Rectal smooth muscle tissue (tissue), 1 donor: ENCODE data around the gene DUSP23.

ENCODE experiments used
- H3K27ac ChIP-seq: one replicate; pipeline ENCODE4 v1.7.0; 2013; ENCODE audit warnings: low read depth, low read length, inconsistent platforms
- H3K27me3 ChIP-seq: one replicate; pipeline ENCODE4 v1.7.0; 2013; ENCODE audit warnings: low read length; ENCODE audit not compliant: control insufficient read depth, insufficient read depth
- H3K36me3 ChIP-seq: one replicate; pipeline ENCODE4 v1.7.0; 2013; ENCODE audit warnings: low read length; ENCODE audit not compliant: control insufficient read depth, insufficient read depth
- H3K4me1 ChIP-seq: one replicate; pipeline ENCODE4 v1.7.0; 2013; ENCODE audit warnings: low read length; ENCODE audit not compliant: control insufficient read depth, insufficient read depth
- H3K4me3 ChIP-seq: one replicate; pipeline ENCODE4 v1.7.0; 2013; ENCODE audit warnings: low read length
- H3K9ac ChIP-seq: one replicate; pipeline ENCODE4 v1.7.0; 2013; ENCODE audit warnings: low read length

DUSP23 gene

GRCh38 chr1:159791461-159791860 lies 10.7 kb downstream of the DUSP23 start:
- no peaks in the 10 kb centered on the region for H3K4me1 ChIP-seq
- no peaks in the 10 kb centered on the region for H3K36me3 ChIP-seq
- H3K27ac ChIP-seq: no peak overlapping the region
- H3K27me3 ChIP-seq: no peaks in the 10 kb centered on the region
- H3K4me3 ChIP-seq: no peak overlapping the region
- no peak overlapping the region for H3K9ac ChIP-seq

GRCh38 chr1:159795534-159795933 lies 14.8 kb downstream of the DUSP23 start:
- Histone ChIP-seq H3K36me3 (no peaks in the 10 kb centered on the region), H3K27ac (no peak overlapping the region), H3K9ac (no peak overlapping the region), H3K4me3 (no peak overlapping the region), H3K4me1 (no peaks in the 10 kb centered on the region), H3K27me3 (no peaks in the 10 kb centered on the region)

GRCh38 chr1:159798893-159799292 lies 18.1 kb downstream of the DUSP23 start:
- no peaks in the 10 kb centered on the region for H3K27me3 ChIP-seq
- no peak overlapping the region for H3K4me3 ChIP-seq
- H3K36me3 ChIP-seq: no peaks in the 10 kb centered on the region
- H3K4me1 ChIP-seq: no peaks in the 10 kb centered on the region
- H3K9ac ChIP-seq: no peak overlapping the region
- H3K27ac ChIP-seq: no peak overlapping the region

- Histone ChIP-seq H3K27me3 (no peaks in the 10 kb centered on the region), H3K4me1 (no peaks in the 10 kb centered on the region), H3K4me3 (no peak overlapping the region), H3K27ac (no peak overlapping the region), H3K9ac (no peak overlapping the region), H3K36me3 (no peaks in the 10 kb centered on the region)
Observed at GRCh38 chr1:159799446-159799985, 18.8 kb downstream of the DUSP23 start.

GRCh38 chr1:159800177-159800930 lies 19.6 kb downstream of the DUSP23 start:
- no peaks in the 10 kb centered on the region for H3K36me3 ChIP-seq
- H3K4me1 ChIP-seq: no peaks in the 10 kb centered on the region
- H3K9ac ChIP-seq: no peak overlapping the region
- no peaks in the 10 kb centered on the region for H3K27me3 ChIP-seq
- H3K27ac ChIP-seq: no peak overlapping the region
- no peak overlapping the region for H3K4me3 ChIP-seq

- Histone ChIP-seq H3K27me3 (no peaks in the 10 kb centered on the region), H3K27ac (no peak within 1 kb of the TSS), H3K4me3 (no peak within 1 kb of the TSS), H3K36me3 (no peaks in the 10 kb centered on the region), H3K9ac (no peak within 1 kb of the TSS), H3K4me1 (no peaks in the 10 kb centered on the region)
Observed at GRCh38 chr1:159802111-159802510, 21.3 kb downstream of the DUSP23 start, which contains the start of gene FCRL6. Gene FCRL6 (plus strand): TSS chr1:159802360. CDS start chr1:159802425, 65 bp downstream.

GRCh38 chr1:159803956-159804689 lies 23.4 kb downstream of the DUSP23 start:
- no peak overlapping the region for H3K9ac ChIP-seq
- no peaks in the 10 kb centered on the region for H3K36me3 ChIP-seq
- H3K27me3 ChIP-seq: no peaks in the 10 kb centered on the region
- H3K4me1 ChIP-seq: no peaks in the 10 kb centered on the region
- H3K4me3 ChIP-seq: no peak overlapping the region
- H3K27ac ChIP-seq: no peak overlapping the region

- Histone ChIP-seq H3K36me3 (no peaks in the 10 kb centered on the region), H3K27me3 (no peaks in the 10 kb centered on the region), H3K9ac (no peak overlapping the region), H3K27ac (no peak overlapping the region), H3K4me3 (no peak overlapping the region), H3K4me1 (no peaks in the 10 kb centered on the region)
Observed at GRCh38 chr1:159804924-159805323, 24.2 kb downstream of the DUSP23 start.

- Histone ChIP-seq H3K4me3 (no peak overlapping the region), H3K4me1 (no peaks in the 10 kb centered on the region), H3K9ac (no peak overlapping the region), H3K27me3 (no peaks in the 10 kb centered on the region), H3K27ac (no peak overlapping the region), H3K36me3 (no peaks in the 10 kb centered on the region)
Observed at GRCh38 chr1:159815926-159816325, 35.2 kb downstream of the DUSP23 start.

- Histone ChIP-seq H3K27ac (no peak overlapping the region), H3K27me3 (no peaks in the 10 kb centered on the region)
Observed at GRCh38 chr1:159817276-159818041, 36.7 kb downstream of the DUSP23 start.

GRCh38 chr1:159821171-159821867 lies 40.6 kb downstream of the DUSP23 start:
- Histone ChIP-seq H3K36me3 (no peaks in the 10 kb centered on the region), H3K4me1 (no peaks in the 10 kb centered on the region), H3K27me3 (no peaks in the 10 kb centered on the region), H3K4me3 (no peak overlapping the region), H3K9ac (no peak overlapping the region), H3K27ac (no peak overlapping the region)

More at GRCh38 chr1:159817276-159818041, 36.7 kb downstream of the DUSP23 start:
- Histone ChIP-seq H3K4me1 (no peaks in the 10 kb centered on the region), H3K36me3 (no peaks in the 10 kb centered on the region), H3K9ac (no peak overlapping the region), H3K4me3 (no peak overlapping the region)

GRCh38 chr1:159823406-159823805 lies 42.6 kb downstream of the DUSP23 start:
- Histone ChIP-seq H3K9ac (no peak overlapping the region), H3K36me3 (no peaks in the 10 kb centered on the region), H3K27ac (no peak overlapping the region), H3K27me3 (no peaks in the 10 kb centered on the region), H3K4me3 (no peak overlapping the region), H3K4me1 (no peaks in the 10 kb centered on the region)
